Measurements from ENCODE around the gene LGR4. TPM values are rescaled to one million over a fixed set of nuclear protein-coding genes. Genes with fewer than 3 reads are reported as not detected.

The LGR4 gene
- total and polyA plus RNA-seq, 2 experiments from 2014 or later: 14.9 to 59.2 TPM

DNA sequence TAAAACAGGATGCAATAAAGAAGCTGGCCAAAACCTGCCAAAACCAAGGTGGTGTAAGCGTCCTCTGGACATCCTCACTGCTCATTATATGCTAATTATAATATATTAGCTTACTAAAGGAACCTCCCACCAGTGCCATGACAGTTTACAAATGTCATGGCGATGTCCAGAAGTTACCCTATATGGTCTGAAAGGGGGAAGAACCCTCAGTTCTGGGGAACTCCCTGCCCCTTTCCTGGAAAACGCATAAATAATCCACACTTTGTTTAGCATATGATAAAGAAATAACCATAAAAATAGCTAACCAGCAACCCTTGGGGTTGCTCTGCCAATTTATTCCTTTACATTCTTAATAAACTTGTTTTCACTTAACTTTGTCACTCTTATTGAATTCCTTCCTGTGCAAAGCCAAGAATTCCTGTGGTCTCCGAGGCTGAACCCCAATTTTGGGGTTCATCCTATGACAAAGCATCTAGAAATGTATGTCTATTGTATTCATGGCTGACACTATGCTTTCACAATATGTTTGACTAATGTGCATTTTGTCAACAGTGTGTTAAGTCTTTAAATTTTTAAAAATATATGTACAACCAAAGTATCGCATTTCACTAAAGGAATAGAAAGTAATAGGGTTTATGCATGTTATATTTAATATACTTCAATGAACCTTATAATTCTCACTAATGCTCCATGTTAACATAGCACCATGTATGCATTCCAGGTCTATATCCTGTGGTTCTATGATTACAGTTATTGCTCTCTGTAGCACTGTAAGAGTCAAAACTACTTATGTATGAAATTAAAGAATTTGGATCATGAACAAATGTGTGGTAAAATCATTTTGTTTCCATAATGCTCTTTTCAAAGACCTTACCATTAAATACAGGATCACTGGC lies 25.1 kb downstream of the LGR4 start:
- Histone ChIP-seq H4K20me1 (ENCODE audit: insufficient read depth) (peaks cover 11% of the 10 kb centered on the region; the same call in 1 of the 2 replicates), H3K27ac (peak overlapping the region; percentile 66), H3K9ac (peak overlapping the region; percentile 27; the same call in 1 of the 2 replicates), H2AFZ (no peak overlapping the region), H3K36me3 (ENCODE audit: low read depth) (no peaks in the 10 kb centered on the region), H3K9me3 (ENCODE audit: low read depth) (no peaks in the 10 kb centered on the region), H3F3A (ENCODE audit: insufficient read depth) (peaks cover 34% of the 10 kb centered on the region), H3K4me1 (ENCODE audit: insufficient read depth) (peaks cover 42% of the 10 kb centered on the region), H3K4me2 (ENCODE audit: unreplicated experiment) (peak overlapping the region; percentile 52), H3K79me2 (ENCODE audit: insufficient read depth) (peaks cover 88% of the 10 kb centered on the region), H3K4me3 (0 out of 2 replicates have a peak overlapping the region, but pooled peaks have one; percentile 7), H3K9me2 (ENCODE audit: insufficient read depth) (no peaks in the 10 kb centered on the region), H3K27me3 (replicated peaks; ENCODE audit: insufficient read depth) (no peaks in the 10 kb centered on the region)
- peak; percentile 84 for DNase-seq
- 66 to 73% methylated on average over 5 of the region's 5 CpGs for WGBS, 2 experiments (ENCODE audit: low coverage in 1 of 2, low lambda C conversion rate in 2 of 2, missing lambda C conversion rate in 2 of 2)
- in situ Hi-C loops (cut with MboI): no loop called here
- 0 out of 2 replicates have a peak, but pooled peaks have one; percentile 18 for TF ChIP-seq EZH2phosphoT487 (IDR thresholded peaks at IDR 0.05; ENCODE audit: insufficient read depth, low read depth)
- TF ChIP-seq EZH2 (IDR thresholded peaks at IDR 0.05; ENCODE audit: insufficient read depth, poor library complexity, severe bottlenecking): no peak

GRCh38 chr11:27445625-27446024 lies 27.0 kb downstream of the LGR4 start:
- Histone ChIP-seq H3K79me2 (ENCODE audit: insufficient read depth) (peaks cover 90% of the 10 kb centered on the region), H3K36me3 (ENCODE audit: low read depth) (no peaks in the 10 kb centered on the region), H3K9ac (no peak overlapping the region), H4K20me1 (ENCODE audit: insufficient read depth) (peaks cover 11% of the 10 kb centered on the region; the same call in 1 of the 2 replicates), H3K4me3 (no peak overlapping the region), H3K27me3 (replicated peaks; ENCODE audit: insufficient read depth) (no peaks in the 10 kb centered on the region), H3K27ac (no peak overlapping the region), H3F3A (ENCODE audit: insufficient read depth) (peaks cover 16% of the 10 kb centered on the region), H3K4me1 (ENCODE audit: insufficient read depth) (peaks cover 24% of the 10 kb centered on the region), H2AFZ (no peak overlapping the region), H3K9me3 (ENCODE audit: low read depth) (no peaks in the 10 kb centered on the region), H3K4me2 (ENCODE audit: unreplicated experiment) (no peak overlapping the region), H3K9me2 (ENCODE audit: insufficient read depth) (peaks cover 4% of the 10 kb centered on the region; the same call in 1 of the 2 replicates)
- DNase-seq: no peak
- WGBS, 2 experiments (ENCODE audit: low coverage in 1 of 2, low lambda C conversion rate in 2 of 2, missing lambda C conversion rate in 2 of 2): 93 to 99% methylated on average over 4 of the region's 4 CpGs
- no peak for TF ChIP-seq EZH2 (IDR thresholded peaks at IDR 0.05; ENCODE audit: insufficient read depth, poor library complexity, severe bottlenecking)
- no peak for TF ChIP-seq EZH2phosphoT487 (IDR thresholded peaks at IDR 0.05; ENCODE audit: insufficient read depth, low read depth)
- in situ Hi-C loops (cut with MboI): no loop called here

DNA sequence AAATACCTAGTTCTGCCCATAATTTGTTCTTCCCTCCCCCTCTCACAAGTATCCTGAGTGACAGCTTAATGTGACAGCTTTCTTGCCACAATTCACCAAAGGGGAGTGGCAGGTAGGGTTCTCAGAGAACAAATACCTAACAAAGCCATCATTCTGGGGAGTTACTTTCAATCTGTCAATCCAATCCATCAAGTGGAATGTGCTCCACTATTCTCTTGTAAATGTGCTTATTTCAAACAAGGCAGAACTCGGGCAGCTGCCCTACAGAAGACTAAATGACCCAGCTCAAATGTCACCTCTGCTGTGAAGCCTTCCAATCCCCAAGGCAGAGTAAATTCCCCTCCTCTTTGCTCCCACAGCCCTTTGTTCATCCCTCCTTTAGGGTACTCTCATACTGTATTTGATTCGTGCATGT lies 27.8 kb downstream of the LGR4 start:
- no peak for DNase-seq
- TF ChIP-seq EZH2 (IDR thresholded peaks at IDR 0.05; ENCODE audit: insufficient read depth, poor library complexity, severe bottlenecking) (no peak), EZH2phosphoT487 (IDR thresholded peaks at IDR 0.05; ENCODE audit: insufficient read depth, low read depth) (no peak)
- H3K9me2 ChIP-seq (ENCODE audit: insufficient read depth): peaks cover 4% of the 10 kb centered on the region; the same call in 1 of the 2 replicates
- H3F3A ChIP-seq (ENCODE audit: insufficient read depth): peaks cover 10% of the 10 kb centered on the region
- no peaks in the 10 kb centered on the region for H3K9me3 ChIP-seq (ENCODE audit: low read depth)
- H2AFZ ChIP-seq: no peak overlapping the region
- H4K20me1 ChIP-seq (ENCODE audit: insufficient read depth): peaks cover 11% of the 10 kb centered on the region; the same call in 1 of the 2 replicates
- H3K4me3 ChIP-seq: no peak overlapping the region
- no peaks in the 10 kb centered on the region for H3K27me3 ChIP-seq (replicated peaks; ENCODE audit: insufficient read depth)
- H3K36me3 ChIP-seq (ENCODE audit: low read depth): no peaks in the 10 kb centered on the region
- in situ Hi-C loops (cut with MboI): no loop called here
- H3K4me1 ChIP-seq (ENCODE audit: insufficient read depth): peaks cover 23% of the 10 kb centered on the region
- whole genome bisulfite sequencing, 2 experiments (ENCODE audit: low coverage in 1 of 2, low lambda C conversion rate in 2 of 2, missing lambda C conversion rate in 2 of 2): 80 to 87% methylated on average over 2 of the region's 2 CpGs
- no peak overlapping the region for H3K4me2 ChIP-seq (ENCODE audit: unreplicated experiment)
- H3K27ac ChIP-seq: no peak overlapping the region
- H3K79me2 ChIP-seq (ENCODE audit: insufficient read depth): peaks cover 90% of the 10 kb centered on the region
- H3K9ac ChIP-seq: no peak overlapping the region

- Histone ChIP-seq H3K9me3 (ENCODE audit: low read depth) (no peaks in the 10 kb centered on the region), H3K4me1 (ENCODE audit: insufficient read depth) (peaks cover 23% of the 10 kb centered on the region), H3K27ac (no peak overlapping the region), H3F3A (ENCODE audit: insufficient read depth) (peaks cover 8% of the 10 kb centered on the region), H3K79me2 (ENCODE audit: insufficient read depth) (peaks cover 91% of the 10 kb centered on the region), H3K4me3 (no peak overlapping the region), H4K20me1 (ENCODE audit: insufficient read depth) (peaks cover 11% of the 10 kb centered on the region; the same call in 1 of the 2 replicates), H3K27me3 (replicated peaks; ENCODE audit: insufficient read depth) (no peaks in the 10 kb centered on the region), H2AFZ (no peak overlapping the region), H3K9me2 (ENCODE audit: insufficient read depth) (peaks cover 4% of the 10 kb centered on the region; the same call in 1 of the 2 replicates), H3K36me3 (ENCODE audit: low read depth) (no peaks in the 10 kb centered on the region), H3K4me2 (ENCODE audit: unreplicated experiment) (no peak overlapping the region), H3K9ac (no peak overlapping the region)
- 70 to 72% methylated on average over 5 of the region's 5 CpGs for WGBS, 2 experiments (ENCODE audit: low coverage in 1 of 2, low lambda C conversion rate in 2 of 2, missing lambda C conversion rate in 2 of 2)
- TF ChIP-seq EZH2 (IDR thresholded peaks at IDR 0.05; ENCODE audit: insufficient read depth, poor library complexity, severe bottlenecking): no peak
- no peak for TF ChIP-seq EZH2phosphoT487 (IDR thresholded peaks at IDR 0.05; ENCODE audit: insufficient read depth, low read depth)
- in situ Hi-C loops (cut with MboI): no loop called here
- DNase-seq: no peak
Measured at GRCh38 chr11:27443746-27444507, 28.7 kb downstream of the LGR4 start.
